Astrocyte (in vitro differentiated cells and primary cell): Measurements from ENCODE around the gene LAMA3. TPM values are rescaled to one million over a fixed set of nuclear protein-coding genes. Genes with fewer than 3 reads are reported as not detected.

Experiments used
- DNase-seq: peaks from one replicate; pipeline ENCODE4 v3.0.0-alpha.2; 2010; ENCODE audit warnings: low read depth
- FAIRE-seq: peaks from 2 replicates; lab custom pipeline; 2011; peaks lifted over from hg19 to GRCh38; lab: Jason Lieb, UNC
- H2AFZ ChIP-seq: 2 replicates; pipeline ENCODE4 v1.6.0; 2012; ENCODE audit warnings: low read depth, low read length, inconsistent platforms
- H3K27ac ChIP-seq: 2 replicates; pipeline ENCODE4 v1.5.1; 2011; ENCODE audit warnings: low read depth, low read length, inconsistent platforms
- H3K27me3 ChIP-seq: 2 replicates; pipeline ENCODE4 v1.6.0; 2011; ENCODE audit warnings: low read length, inconsistent platforms; ENCODE audit not compliant: insufficient read depth
- H3K36me3 ChIP-seq: 2 replicates; pipeline ENCODE4 v1.5.1; 2011; ENCODE audit warnings: low read length, inconsistent platforms; ENCODE audit not compliant: insufficient read depth
- H3K4me1 ChIP-seq: 2 replicates; pipeline ENCODE4 v1.5.1; 2011; ENCODE audit warnings: low read length, inconsistent platforms; ENCODE audit not compliant: insufficient read depth
- H3K4me2 ChIP-seq: 2 replicates; pipeline ENCODE4 v1.6.0; 2012; ENCODE audit warnings: low read length, inconsistent platforms
- H3K4me3 ChIP-seq: 2 replicates; pipeline ENCODE4 v1.5.1; 2011; ENCODE audit warnings: low read depth, mild to moderate bottlenecking, low read length, inconsistent platforms; ENCODE audit not compliant: insufficient read depth
- H3K79me2 ChIP-seq: 2 replicates; pipeline ENCODE4 v1.6.0; 2012; ENCODE audit warnings: mild to moderate bottlenecking, low read length, inconsistent platforms; ENCODE audit not compliant: insufficient read depth
- H3K9ac ChIP-seq: 2 replicates; pipeline ENCODE4 v1.6.0; 2012; ENCODE audit warnings: mild to moderate bottlenecking, low read length, inconsistent platforms
- H3K9me3 ChIP-seq: 2 replicates; pipeline ENCODE4 v1.5.1; 2012; ENCODE audit warnings: low read depth, mild to moderate bottlenecking, low read length, inconsistent platforms; ENCODE audit not compliant: insufficient read depth
- H4K20me1 ChIP-seq: 2 replicates; pipeline ENCODE4 v1.6.0; 2012; ENCODE audit warnings: low read length, inconsistent platforms; ENCODE audit not compliant: insufficient read depth
- H3K27ac Mint-ChIP-seq: one replicate; pipeline ENCODE4 v1.8.0; 2021; ENCODE audit warnings: mild to moderate bottlenecking, mixed read lengths; ENCODE audit not compliant: unreplicated experiment
- H3K27me3 Mint-ChIP-seq: one replicate; pipeline ENCODE4 v1.8.0; 2021; ENCODE audit warnings: low read depth, mixed read lengths; ENCODE audit not compliant: unreplicated experiment
- H3K36me3 Mint-ChIP-seq: one replicate; pipeline ENCODE4 v1.8.0; 2021; ENCODE audit warnings: low read depth, mixed read lengths; ENCODE audit not compliant: unreplicated experiment
- H3K4me1 Mint-ChIP-seq: one replicate; pipeline ENCODE4 v1.8.0; 2021; ENCODE audit warnings: low read depth, mixed read lengths; ENCODE audit not compliant: unreplicated experiment
- H3K4me3 Mint-ChIP-seq: one replicate; pipeline ENCODE4 v1.8.0; 2021; ENCODE audit warnings: mild to moderate bottlenecking, moderate library complexity, mixed read lengths; ENCODE audit not compliant: unreplicated experiment
- H3K9me3 Mint-ChIP-seq: one replicate; pipeline ENCODE4 v1.8.0; 2021; ENCODE audit warnings: mild to moderate bottlenecking, mixed read lengths; ENCODE audit not compliant: unreplicated experiment
- EZH2 ChIP-seq: IDR thresholded peaks from 2 replicates; pipeline ENCODE4 v1.6.1; 2012; ENCODE audit warnings: mild to moderate bottlenecking, low read length, inconsistent platforms; ENCODE audit not compliant: insufficient read depth
- total RNA-seq: library from RNA; stranded (reverse); gene quantifications from 2 replicates; pipeline ENCODE4 v1.2.1, GENCODE V29; 2021
- TF ChIP-seq, protein P1 (sequence below): IDR thresholded peaks from 2 replicates; pipeline ENCODE4 v1.5.1; 2011; ENCODE audit warnings: low read depth, mild to moderate bottlenecking, inconsistent platforms, low read length, moderate library complexity; ENCODE audit not compliant: insufficient read depth

The LAMA3 gene
- total RNA-seq, 1 donor from 2014 or later = 0.86 TPM

DNA sequence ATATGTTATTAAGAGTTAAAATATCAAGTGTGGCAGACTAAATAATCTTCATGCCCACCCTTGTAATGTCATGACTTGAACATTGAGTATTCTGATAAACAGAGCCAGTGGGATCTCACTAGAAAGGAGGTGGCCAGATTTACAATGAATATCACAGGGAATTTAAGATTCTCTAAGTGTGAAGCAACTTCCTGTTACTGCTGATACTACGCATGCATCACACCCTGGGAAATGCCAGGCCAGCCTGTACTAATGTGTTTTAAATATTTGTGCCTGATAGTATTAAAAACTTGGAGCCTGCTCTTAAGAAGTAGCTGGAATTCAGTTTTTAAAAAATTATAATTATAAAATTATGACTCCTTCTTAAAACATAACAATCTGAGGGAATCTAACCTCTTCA is 148.3 kb downstream of the LAMA3 start:
- H3K27me3 ChIP-seq = no peaks in the 10 kb centered on the region
- H3K9me3 ChIP-seq = no peaks in the 10 kb centered on the region
- H3K4me3 ChIP-seq = no peak overlapping the region
- peaks cover 10% of the 10 kb centered on the region for H3K4me1 Mint-ChIP-seq
- H4K20me1 ChIP-seq = no peaks in the 10 kb centered on the region
- H3K9ac ChIP-seq = no peak overlapping the region
- peaks cover 2% of the 10 kb centered on the region for H3K36me3 Mint-ChIP-seq
- H2AFZ ChIP-seq = no peak overlapping the region
- H3K4me2 ChIP-seq = no peak overlapping the region
- peak overlapping the region; percentile 76 for H3K27ac ChIP-seq
- H3K79me2 ChIP-seq = no peaks in the 10 kb centered on the region
- peak; percentile 89 for DNase-seq
- H3K4me1 ChIP-seq = peaks cover 16% of the 10 kb centered on the region
- peak; percentile 89 for FAIRE-seq
- peaks cover 5% of the 10 kb centered on the region for H3K9me3 Mint-ChIP-seq
- H3K27ac Mint-ChIP-seq = no peak overlapping the region
- H3K36me3 ChIP-seq = no peaks in the 10 kb centered on the region
- no peaks in the 10 kb centered on the region for H3K27me3 Mint-ChIP-seq
- no peak for TF ChIP-seq EZH2
- TF ChIP-seq, protein P1, sequence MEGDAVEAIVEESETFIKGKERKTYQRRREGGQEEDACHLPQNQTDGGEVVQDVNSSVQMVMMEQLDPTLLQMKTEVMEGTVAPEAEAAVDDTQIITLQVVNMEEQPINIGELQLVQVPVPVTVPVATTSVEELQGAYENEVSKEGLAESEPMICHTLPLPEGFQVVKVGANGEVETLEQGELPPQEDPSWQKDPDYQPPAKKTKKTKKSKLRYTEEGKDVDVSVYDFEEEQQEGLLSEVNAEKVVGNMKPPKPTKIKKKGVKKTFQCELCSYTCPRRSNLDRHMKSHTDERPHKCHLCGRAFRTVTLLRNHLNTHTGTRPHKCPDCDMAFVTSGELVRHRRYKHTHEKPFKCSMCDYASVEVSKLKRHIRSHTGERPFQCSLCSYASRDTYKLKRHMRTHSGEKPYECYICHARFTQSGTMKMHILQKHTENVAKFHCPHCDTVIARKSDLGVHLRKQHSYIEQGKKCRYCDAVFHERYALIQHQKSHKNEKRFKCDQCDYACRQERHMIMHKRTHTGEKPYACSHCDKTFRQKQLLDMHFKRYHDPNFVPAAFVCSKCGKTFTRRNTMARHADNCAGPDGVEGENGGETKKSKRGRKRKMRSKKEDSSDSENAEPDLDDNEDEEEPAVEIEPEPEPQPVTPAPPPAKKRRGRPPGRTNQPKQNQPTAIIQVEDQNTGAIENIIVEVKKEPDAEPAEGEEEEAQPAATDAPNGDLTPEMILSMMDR = no peak
- H3K4me3 Mint-ChIP-seq = no peak overlapping the region

GRCh38 chr18:23838233-23838632 is 149.0 kb downstream of the LAMA3 start:
- Histone ChIP-seq H3K79me2 (no peaks in the 10 kb centered on the region), H3K27me3 (no peaks in the 10 kb centered on the region), H3K9me3 (no peaks in the 10 kb centered on the region), H4K20me1 (no peaks in the 10 kb centered on the region), H3K4me3 (no peak overlapping the region), H2AFZ (no peak overlapping the region), H3K4me2 (peak overlapping the region; percentile 78), H3K36me3 (no peaks in the 10 kb centered on the region), H3K9ac (peak overlapping the region; percentile 66), H3K27ac (peak overlapping the region; percentile 76), H3K4me1 (peaks cover 16% of the 10 kb centered on the region)
- Mint-ChIP-seq H3K27me3 (no peaks in the 10 kb centered on the region), H3K4me1 (peaks cover 10% of the 10 kb centered on the region), H3K9me3 (peaks cover 5% of the 10 kb centered on the region), H3K4me3 (no peak overlapping the region), H3K27ac (peak overlapping the region; percentile 86), H3K36me3 (peaks cover 2% of the 10 kb centered on the region)
- TF ChIP-seq, protein P1 = no peak
- TF ChIP-seq EZH2 = no peak
- FAIRE-seq (no peak), DNase-seq (no peak)

DNA sequence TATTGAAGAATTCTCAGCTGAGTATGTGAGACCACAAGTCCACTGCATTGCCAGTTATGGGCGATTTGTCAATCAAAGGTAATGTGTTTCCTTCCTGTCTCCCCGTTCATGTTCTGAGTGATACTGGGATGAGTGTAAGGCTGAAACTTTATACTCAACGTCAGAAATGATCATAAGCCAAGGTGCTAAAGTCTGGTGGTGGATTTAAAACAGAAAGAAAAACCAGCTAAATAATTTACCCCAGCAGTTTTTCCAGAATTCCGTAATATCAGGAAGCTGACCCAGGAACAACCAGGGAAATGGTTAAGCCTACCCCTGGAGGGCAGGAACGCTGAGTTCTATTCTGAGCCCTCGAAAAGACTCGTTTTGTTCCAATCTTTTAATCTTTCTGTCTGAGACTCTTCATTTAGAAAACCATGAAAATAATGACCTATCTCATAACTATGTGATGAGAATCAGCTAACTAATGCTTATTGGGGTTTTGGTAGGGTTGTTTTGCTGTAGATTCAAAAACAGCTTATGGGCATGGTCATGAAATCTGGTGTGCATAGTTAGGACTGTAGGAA is 149.6 kb downstream of the LAMA3 start:
- no peak for TF ChIP-seq EZH2
- TF ChIP-seq, protein P1 = no peak
- Histone ChIP-seq H3K4me2 (peak overlapping the region; percentile 78), H3K9ac (peak overlapping the region; percentile 66), H4K20me1 (no peaks in the 10 kb centered on the region), H3K36me3 (no peaks in the 10 kb centered on the region), H3K4me1 (peaks cover 16% of the 10 kb centered on the region), H3K79me2 (no peaks in the 10 kb centered on the region), H3K27me3 (no peaks in the 10 kb centered on the region), H3K4me3 (peak overlapping the region; percentile 27), H3K27ac (peak overlapping the region; percentile 76), H2AFZ (peak overlapping the region; percentile 48), H3K9me3 (no peaks in the 10 kb centered on the region)
- Mint-ChIP-seq H3K9me3 (peaks cover 5% of the 10 kb centered on the region), H3K27ac (peak overlapping the region; percentile 93), H3K36me3 (peaks cover 2% of the 10 kb centered on the region), H3K27me3 (no peaks in the 10 kb centered on the region), H3K4me3 (no peak overlapping the region), H3K4me1 (peaks cover 11% of the 10 kb centered on the region)
- DNase-seq (peak; percentile 75), FAIRE-seq (peak; percentile 73)
